Adrenal gland (tissue), 5 donors: Measurements from ENCODE around the gene CEP41.

Experiments used
- CTCF ChIP-seq, 6 experiments: fragments of 450-650 bp in 4 of 6; fragments of 200-600 bp in 2 of 6; sonication (generic) in 1 of 6; IDR thresholded peaks; 1 replicate in 5 of 6; 2 replicates in 1 of 6; pipeline versions ENCODE4 v1.5.1 to v1.8.0; 2016 to 2021; ENCODE audit warnings: antibody characterized with exemption in 6 of 6, mild to moderate bottlenecking in 2 of 6, moderate library complexity in 1 of 6
- POLR2A ChIP-seq, 2 donors: fragments of 450-650 bp; IDR thresholded peaks; one replicate each; pipeline ENCODE4 v1.6.1; 2017; ENCODE audit warnings: antibody characterized with exemption in 2 of 2, mild to moderate bottlenecking in 2 of 2, moderate library complexity in 1 of 2
- donor health status: DM: no; HTN: no; CAD: no.

GRCh38 chr7:130405003-130405402, 35.8 kb downstream of the CEP41 start:
- no peak for TF ChIP-seq POLR2A (IDR thresholded peaks at IDR 0.05)
- TF ChIP-seq CTCF (IDR thresholded peaks at IDR 0.05) = no peak
